ENCODE data around the gene CELF2. TPM values are rescaled to one million over a fixed set of nuclear protein-coding genes. Genes with fewer than 3 reads are reported as not detected.

CELF2 gene
- total RNA-seq, 2 donors from 2014 or later = 30.2 to 34.4 TPM

GRCh38 chr10:11193001-11193551 lies 175.4 kb downstream of the CELF2 start:
- Histone ChIP-seq H3K9ac (ENCODE audit: low read depth in 2 of 2, low read length in 2 of 2) (no peak overlapping the region), H3K27me3 (no peaks in the 10 kb centered on the region), H3K4me1 (peaks cover 5% of the 10 kb centered on the region), H3K4me3 (no peak overlapping the region), H3K9me3 (no peaks in the 10 kb centered on the region), H3K27ac (no peak overlapping the region), H3K36me3 (no peaks in the 10 kb centered on the region)
- DNase-seq = no peak
- intact Hi-C loops (cut with DNase I) = no loop called here
- TF ChIP-seq CTCF (IDR thresholded peaks at IDR 0.05) = no peak

- H3K36me3 ChIP-seq = no peaks in the 10 kb centered on the region
- no peak for TF ChIP-seq CTCF (IDR thresholded peaks at IDR 0.05)
- no peak overlapping the region for H3K9ac ChIP-seq (ENCODE audit: low read depth in 2 of 2, low read length in 2 of 2)
- no peaks in the 10 kb centered on the region for H3K9me3 ChIP-seq
- peaks cover 7% of the 10 kb centered on the region for H3K4me1 ChIP-seq
- H3K27me3 ChIP-seq = no peaks in the 10 kb centered on the region
- no peak for DNase-seq
- no peak overlapping the region for H3K27ac ChIP-seq
- intact Hi-C loops (cut with DNase I) = no loop called here
- H3K4me3 ChIP-seq = no peak overlapping the region
Measured at GRCh38 chr10:11194859-11195586, 177.4 kb downstream of the CELF2 start.

GRCh38 chr10:11195623-11196022 lies 178.0 kb downstream of the CELF2 start:
- Histone ChIP-seq H3K27me3 (no peaks in the 10 kb centered on the region), H3K4me3 (no peak overlapping the region), H3K9me3 (no peaks in the 10 kb centered on the region), H3K9ac (ENCODE audit: low read depth in 2 of 2, low read length in 2 of 2) (no peak overlapping the region), H3K36me3 (no peaks in the 10 kb centered on the region), H3K27ac (no peak overlapping the region), H3K4me1 (peaks cover 7% of the 10 kb centered on the region)
- TF ChIP-seq CTCF (IDR thresholded peaks at IDR 0.05) = no peak
- DNase-seq = no peak
- intact Hi-C loops (cut with DNase I) = no loop called here

- no peak for TF ChIP-seq CTCF (IDR thresholded peaks at IDR 0.05)
- peak; percentile 68 for DNase-seq
- peak overlapping the region; percentile 2 for H3K27ac ChIP-seq
- no peak overlapping the region for H3K4me3 ChIP-seq
- no peak overlapping the region for H3K9ac ChIP-seq (ENCODE audit: low read depth in 2 of 2, low read length in 2 of 2)
- no peaks in the 10 kb centered on the region for H3K36me3 ChIP-seq
- intact Hi-C loops (cut with DNase I) = no loop called here
- no peaks in the 10 kb centered on the region for H3K9me3 ChIP-seq
- peaks cover 7% of the 10 kb centered on the region for H3K4me1 ChIP-seq
- no peaks in the 10 kb centered on the region for H3K27me3 ChIP-seq
Measured at GRCh38 chr10:11197266-11197712, 179.6 kb downstream of the CELF2 start.

- H3K27ac ChIP-seq = peak overlapping the region; percentile 2
- no peaks in the 10 kb centered on the region for H3K27me3 ChIP-seq
- intact Hi-C loops (cut with DNase I) = no loop called here
- DNase-seq = no peak
- peaks cover 7% of the 10 kb centered on the region for H3K4me1 ChIP-seq
- no peak for TF ChIP-seq CTCF (IDR thresholded peaks at IDR 0.05)
- no peak overlapping the region for H3K4me3 ChIP-seq
- H3K9ac ChIP-seq (ENCODE audit: low read depth in 2 of 2, low read length in 2 of 2) = no peak overlapping the region
- H3K9me3 ChIP-seq = no peaks in the 10 kb centered on the region
- no peaks in the 10 kb centered on the region for H3K36me3 ChIP-seq
Measured at GRCh38 chr10:11197878-11198277, 180.2 kb downstream of the CELF2 start.

Measured in colonic mucosa (tissue), 4 donors.